WTC11 (cell line): ENCODE data around the gene MED8. TPM values are rescaled to one million over a fixed set of nuclear protein-coding genes. Genes with fewer than 3 reads are reported as not detected.
A peak's percentile ranks its signal among the peaks of the same experiment; 100 is the strongest.

Experiments used
- ATAC-seq: fragments of 200-7000 bp; cut with Tn5 transposase; 2 replicates; pipeline ENCODE4 v1.10.0; 2021; ENCODE audit warnings: mild to moderate bottlenecking, moderate library complexity
- CTCF ChIA-PET: fragments of 300-600 bp; sonication (Branson Sonifier 250); formaldehyde crosslinking; loops from one replicate; lab custom pipeline; 2021; ENCODE audit warnings: antibody characterized with exemption; lab: Charles Lee
- POLR2A ChIA-PET: fragments of 350-600 bp; sonication (Branson Sonifier 250); formaldehyde crosslinking; loops from one replicate; lab custom pipeline; 2021; ENCODE audit warnings: antibody characterized with exemption; lab: Charles Lee
- DNase-seq: peaks from one replicate; pipeline ENCODE4 v3.0.0; 2021; ENCODE audit warnings: low spot score
- H3K27ac Mint-ChIP-seq: 2 replicates; pipeline ENCODE4 v1.8.0; 2021; ENCODE audit warnings: mixed read lengths
- H3K27me3 Mint-ChIP-seq: 2 replicates; pipeline ENCODE4 v1.8.0; 2021; ENCODE audit warnings: low read depth, mild to moderate bottlenecking, moderate library complexity, mixed read lengths
- H3K36me3 Mint-ChIP-seq: 2 replicates; pipeline ENCODE4 v1.8.0; 2021; ENCODE audit warnings: mixed read lengths
- H3K4me1 Mint-ChIP-seq: 2 replicates; pipeline ENCODE4 v1.8.0; 2022; ENCODE audit warnings: mixed read lengths
- H3K4me3 Mint-ChIP-seq: 2 replicates; pipeline ENCODE4 v1.8.0; 2021; ENCODE audit warnings: mild to moderate bottlenecking, moderate library complexity, mixed read lengths
- H3K9me3 Mint-ChIP-seq: 2 replicates; pipeline ENCODE4 v1.8.0; 2021; ENCODE audit warnings: mixed read lengths
- CREB1 ChIP-seq: sonication (generic); formaldehyde crosslinking; IDR thresholded peaks from 2 replicates; pipeline ENCODE4 v1.8.0; 2023; ENCODE audit warnings: mild to moderate bottlenecking, missing genetic modification reagents
- CTCF ChIP-seq: fragments of 200-600 bp; IDR thresholded peaks from 2 replicates; pipeline ENCODE4 v1.8.0; 2022; ENCODE audit warnings: antibody characterized with exemption
- EMX1 ChIP-seq: fragments of 250-450 bp; sonication (Bioruptor Pico); IDR thresholded peaks from 2 replicates; pipeline ENCODE4 v1.8.0; 2021; ENCODE audit warnings: mild to moderate bottlenecking
- ETV6 ChIP-seq: sonication (generic); formaldehyde crosslinking; IDR thresholded peaks from 2 replicates; pipeline ENCODE4 v1.8.1; 2022; ENCODE audit warnings: mild to moderate bottlenecking, missing genetic modification reagents
- FOXJ3 ChIP-seq: sonication (generic); formaldehyde crosslinking; IDR thresholded peaks from 2 replicates; pipeline ENCODE4 v1.9.0; 2021; ENCODE audit warnings: missing genetic modification reagents, mild to moderate bottlenecking, borderline replicate concordance
- FOXP1 ChIP-seq: sonication (generic); formaldehyde crosslinking; IDR thresholded peaks from 2 replicates; pipeline ENCODE4 v1.8.0; 2022; ENCODE audit warnings: missing genetic modification reagents, mild to moderate bottlenecking, moderate library complexity, borderline replicate concordance
- FOXP4 ChIP-seq: sonication (generic); formaldehyde crosslinking; IDR thresholded peaks from 2 replicates; pipeline ENCODE4 v1.8.0; 2022; ENCODE audit warnings: mild to moderate bottlenecking, missing genetic modification reagents
- GABPB1 ChIP-seq: sonication (generic); formaldehyde crosslinking; IDR thresholded peaks from 2 replicates; pipeline ENCODE4 v1.8.1; 2023; ENCODE audit warnings: mild to moderate bottlenecking, missing genetic modification reagents
- GRHL2 ChIP-seq: fragments of 250-450 bp; sonication (Bioruptor Pico); IDR thresholded peaks from 2 replicates; pipeline ENCODE4 v1.8.0; 2022; ENCODE audit warnings: mild to moderate bottlenecking, moderate library complexity; ENCODE audit not compliant: insufficient replicate concordance, severe bottlenecking
- IRF2 ChIP-seq: sonication (generic); formaldehyde crosslinking; IDR thresholded peaks from 2 replicates; pipeline ENCODE4 v1.8.0; 2022; ENCODE audit warnings: low read depth, missing genetic modification reagents, borderline replicate concordance
- JAZF1 ChIP-seq: fragments of 250-450 bp; sonication (Bioruptor Pico); IDR thresholded peaks from 2 replicates; pipeline ENCODE4 v1.9.0; 2021; ENCODE audit warnings: moderate library complexity, mild to moderate bottlenecking, inconsistent platforms
- MYBL2 ChIP-seq: sonication (generic); formaldehyde crosslinking; IDR thresholded peaks from 2 replicates; pipeline ENCODE4 v1.8.1; 2023; ENCODE audit warnings: mild to moderate bottlenecking, moderate library complexity, missing genetic modification reagents
- NFE2L1 ChIP-seq: sonication (generic); formaldehyde crosslinking; IDR thresholded peaks from 2 replicates; pipeline ENCODE4 v1.8.1; 2023; ENCODE audit warnings: missing genetic modification reagents
- NR3C1 ChIP-seq: sonication (generic); formaldehyde crosslinking; conservative IDR thresholded peaks from 2 replicates; pipeline ENCODE4 v1.8.1; 2023; ENCODE audit warnings: low read depth, mild to moderate bottlenecking, missing genetic modification reagents
- PRRX2 ChIP-seq: fragments of 250-450 bp; sonication (Bioruptor Pico); IDR thresholded peaks from 2 replicates; pipeline ENCODE4 v1.8.0; 2021; ENCODE audit warnings: mild to moderate bottlenecking
- TP53 ChIP-seq: sonication (generic); formaldehyde crosslinking; IDR thresholded peaks from 2 replicates; pipeline ENCODE4 v1.8.1; 2023; ENCODE audit warnings: mild to moderate bottlenecking, missing genetic modification reagents
- ZBTB21 ChIP-seq: sonication (generic); formaldehyde crosslinking; IDR thresholded peaks from 2 replicates; pipeline ENCODE4 v1.8.1; 2023; ENCODE audit warnings: mild to moderate bottlenecking, missing genetic modification reagents, borderline replicate concordance
- ZNF121 ChIP-seq: sonication (generic); formaldehyde crosslinking; IDR thresholded peaks from 2 replicates; pipeline ENCODE4 v1.8.0; 2023; ENCODE audit warnings: missing genetic modification reagents
- ZNF263 ChIP-seq: sonication (generic); formaldehyde crosslinking; IDR thresholded peaks from 2 replicates; pipeline ENCODE4 v1.8.1; 2022; ENCODE audit warnings: low read depth, mild to moderate bottlenecking, moderate library complexity, missing genetic modification reagents
- ZNF396 ChIP-seq: fragments of 250-450 bp; sonication (Bioruptor Pico); IDR thresholded peaks from 2 replicates; pipeline ENCODE4 v1.8.0; 2021; ENCODE audit warnings: mild to moderate bottlenecking, moderate library complexity, borderline replicate concordance
- ZSCAN18 ChIP-seq: fragments of 250-450 bp; sonication (Bioruptor Pico); IDR thresholded peaks from 2 replicates; pipeline ENCODE4 v2.1.2; 2022; ENCODE audit warnings: mild to moderate bottlenecking, moderate library complexity
- total RNA-seq: library from RNA; stranded (reverse); gene quantifications from 3 replicates; pipeline ENCODE4 v1.2.3, GENCODE V29; 2021
- TF ChIP-seq, protein P1 (sequence below): fragments of 250-450 bp; sonication (Bioruptor Pico); IDR thresholded peaks from 2 replicates; pipeline ENCODE4 v1.8.0; 2021; ENCODE audit warnings: mild to moderate bottlenecking

Gene MED8
- total RNA-seq, 1 experiment from 2014 or later = 17.7 TPM

DNA sequence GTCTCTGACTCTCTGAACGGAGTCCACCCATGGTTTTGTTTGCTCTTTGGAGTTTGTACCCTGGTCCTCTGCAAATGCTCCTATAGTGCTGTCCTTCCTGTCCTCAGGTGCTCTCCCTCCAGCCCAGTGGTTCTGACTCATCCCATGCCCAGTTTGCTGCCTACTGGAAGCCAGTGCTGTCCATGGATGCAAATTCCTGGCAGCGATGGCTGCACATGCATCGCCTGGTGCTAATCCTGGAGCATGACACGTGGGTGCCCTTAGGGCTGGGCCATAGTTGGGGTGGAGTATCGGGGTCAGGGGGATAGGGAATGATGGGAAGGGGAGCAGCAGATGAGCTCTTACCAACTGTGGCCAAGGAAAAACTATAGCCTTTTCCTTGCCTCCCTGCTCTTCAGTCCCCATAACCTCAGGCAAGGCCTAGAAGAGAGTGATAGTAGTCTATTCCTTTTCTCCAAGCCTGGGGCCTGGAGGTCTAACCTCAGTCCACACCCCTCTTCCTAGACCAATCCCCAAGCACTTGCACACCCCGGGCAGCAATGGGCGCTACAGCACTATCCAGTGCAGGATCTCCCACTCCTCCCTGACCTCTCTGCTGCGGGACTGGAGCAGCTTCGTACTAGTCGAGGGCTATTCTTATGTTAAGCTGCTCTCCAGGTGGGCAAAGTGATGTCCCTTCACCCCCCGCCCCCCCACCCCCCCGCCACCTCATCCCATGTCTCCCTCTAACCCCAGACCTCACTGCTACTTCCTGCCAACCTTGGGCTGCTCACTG is 32.6 kb upstream of the MED8 start:
- no peaks in the 10 kb centered on the region for H3K27me3 Mint-ChIP-seq
- ChIA-PET POLR2A (interaction anchor here (1.1 kb wide), 1 partner anchor 73 kb away, joined by 3 read pairs; no protein-coding TSS in a partner anchor), CTCF (interaction anchor here (1.0 kb wide), 2 partner anchors 195 to 238 kb away, joined by 3 read pairs; no protein-coding TSS in a partner anchor)
- peaks cover 9% of the 10 kb centered on the region for H3K4me1 Mint-ChIP-seq
- no peak overlapping the region for H3K4me3 Mint-ChIP-seq
- no peaks in the 10 kb centered on the region for H3K9me3 Mint-ChIP-seq
- peak; percentile 62 for DNase-seq
- TF ChIP-seq CREB1 (CRISPR knock-in tag) (no peak), ETV6 (CRISPR knock-in tag) (no peak), GRHL2 (no peak), ZNF396 (CRISPR knock-in tag) (no peak), NFE2L1 (CRISPR knock-in tag) (no peak), ZSCAN18 (CRISPR knock-in tag) (no peak), MYBL2 (CRISPR knock-in tag) (no peak), NR3C1 (no peak), ZNF263 (CRISPR knock-in tag) (no peak)
- TF ChIP-seq, protein P1, sequence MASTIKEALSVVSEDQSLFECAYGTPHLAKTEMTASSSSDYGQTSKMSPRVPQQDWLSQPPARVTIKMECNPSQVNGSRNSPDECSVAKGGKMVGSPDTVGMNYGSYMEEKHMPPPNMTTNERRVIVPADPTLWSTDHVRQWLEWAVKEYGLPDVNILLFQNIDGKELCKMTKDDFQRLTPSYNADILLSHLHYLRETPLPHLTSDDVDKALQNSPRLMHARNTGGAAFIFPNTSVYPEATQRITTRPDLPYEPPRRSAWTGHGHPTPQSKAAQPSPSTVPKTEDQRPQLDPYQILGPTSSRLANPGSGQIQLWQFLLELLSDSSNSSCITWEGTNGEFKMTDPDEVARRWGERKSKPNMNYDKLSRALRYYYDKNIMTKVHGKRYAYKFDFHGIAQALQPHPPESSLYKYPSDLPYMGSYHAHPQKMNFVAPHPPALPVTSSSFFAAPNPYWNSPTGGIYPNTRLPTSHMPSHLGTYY = no peak
- peak; percentile 97 for ATAC-seq
- no peak overlapping the region for H3K27ac Mint-ChIP-seq
- peaks cover 23% of the 10 kb centered on the region for H3K36me3 Mint-ChIP-seq

DNA sequence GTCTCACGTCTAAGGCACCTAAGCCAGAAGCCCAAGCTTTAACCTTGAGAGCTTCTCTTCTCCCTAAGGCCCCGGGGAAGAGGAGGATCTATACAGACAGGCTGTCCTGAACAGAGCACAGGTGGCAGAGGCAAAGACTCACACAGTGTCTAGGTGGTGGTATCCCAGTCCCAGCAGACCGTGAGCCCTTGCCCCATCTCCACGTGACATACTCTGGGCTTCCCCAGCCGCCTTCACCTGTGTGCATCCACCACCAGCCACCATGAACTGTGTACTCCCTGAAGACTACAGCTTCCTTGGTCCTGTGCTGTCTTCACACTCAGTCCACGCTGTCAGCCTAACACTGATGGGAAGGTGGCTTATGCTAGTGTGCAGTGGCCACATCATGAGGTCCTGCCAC is 31.8 kb upstream of the MED8 start:
- peaks cover 15% of the 10 kb centered on the region for H3K36me3 Mint-ChIP-seq
- CTCF ChIA-PET = interaction anchor here (0.5 kb wide), 1 partner anchor 83 kb away, joined by 5 read pairs; no protein-coding TSS in a partner anchor

DNA sequence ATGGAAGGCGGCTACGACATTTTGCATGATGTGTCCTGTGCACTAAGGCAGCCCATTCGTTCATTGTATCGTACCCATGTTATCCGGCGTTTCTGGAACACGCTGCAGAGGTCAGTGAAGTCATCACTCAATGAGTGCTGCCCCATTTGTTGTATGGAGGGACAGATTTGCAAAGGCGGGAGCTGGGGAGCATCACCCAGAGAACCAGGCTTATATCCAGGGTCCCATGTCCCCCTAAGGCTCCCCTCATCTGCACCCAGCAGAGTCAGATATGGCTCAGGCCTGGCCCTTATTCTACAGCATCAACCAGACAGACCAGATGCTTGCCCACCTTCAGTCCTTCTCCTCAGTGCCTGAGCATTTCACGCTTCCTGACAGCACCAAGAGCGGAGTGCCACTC is 31.3 kb upstream of the MED8 start:
- ATAC-seq = no peak
- TF ChIP-seq EMX1 (CRISPR knock-in tag) = no peak
- TF ChIP-seq FOXJ3 (CRISPR knock-in tag) = no peak
- TF ChIP-seq TP53 = no peak
- TF ChIP-seq ZNF121 (CRISPR knock-in tag) = no peak
- no peak for TF ChIP-seq GRHL2
- no peak for TF ChIP-seq GABPB1 (CRISPR knock-in tag)
- TF ChIP-seq MYBL2 (CRISPR knock-in tag) = no peak
- no peak for TF ChIP-seq JAZF1 (CRISPR knock-in tag)
- TF ChIP-seq FOXP4 = no peak
- no peak for TF ChIP-seq ZNF396 (CRISPR knock-in tag)

More for the DNA sequence above, 31.8 kb upstream of the MED8 start:
- POLR2A ChIA-PET = no interaction called here
- Mint-ChIP-seq H3K4me1 (peaks cover 9% of the 10 kb centered on the region), H3K9me3 (no peaks in the 10 kb centered on the region), H3K27ac (no peak overlapping the region), H3K27me3 (no peaks in the 10 kb centered on the region), H3K4me3 (no peak overlapping the region)
- TF ChIP-seq CTCF (no peak), IRF2 (CRISPR knock-in tag) (no peak), ZBTB21 (no peak), FOXP1 (CRISPR knock-in tag) (no peak), PRRX2 (CRISPR knock-in tag) (no peak), NR3C1 (no peak)
- DNase-seq (no peak), ATAC-seq (no peak)

More for the DNA sequence above, 31.3 kb upstream of the MED8 start:
- no peak overlapping the region for H3K27ac Mint-ChIP-seq
- no peaks in the 10 kb centered on the region for H3K27me3 Mint-ChIP-seq
- DNase-seq = no peak
- POLR2A ChIA-PET = no interaction called here
- H3K4me1 Mint-ChIP-seq = peaks cover 9% of the 10 kb centered on the region
- CTCF ChIA-PET = interaction anchor here (0.5 kb wide), 1 partner anchor 84 kb away, joined by 5 read pairs; no protein-coding TSS in a partner anchor
- no peaks in the 10 kb centered on the region for H3K9me3 Mint-ChIP-seq
- H3K4me3 Mint-ChIP-seq = no peak overlapping the region
- H3K36me3 Mint-ChIP-seq = peaks cover 15% of the 10 kb centered on the region
